OCI-LY3 (cell line): ENCODE measurements around the gene SRRM4.

Experiments
- EZH2phosphoT487 ChIP-seq: fragments of 200-600 bp; shearing (Covaris generic); IDR thresholded peaks from 2 replicates; pipeline ENCODE4 v1.6.1; 2018; ENCODE audit warnings: antibody characterized with exemption, mixed run types, low read depth
- TF ChIP-seq, protein P1 (sequence below): fragments of 200-600, 300-600 bp; sonication (generic); IDR thresholded peaks from 2 replicates; pipeline ENCODE4 v1.5.1; 2014; ENCODE audit warnings: antibody characterized with exemption, low read length, low read depth

DNA sequence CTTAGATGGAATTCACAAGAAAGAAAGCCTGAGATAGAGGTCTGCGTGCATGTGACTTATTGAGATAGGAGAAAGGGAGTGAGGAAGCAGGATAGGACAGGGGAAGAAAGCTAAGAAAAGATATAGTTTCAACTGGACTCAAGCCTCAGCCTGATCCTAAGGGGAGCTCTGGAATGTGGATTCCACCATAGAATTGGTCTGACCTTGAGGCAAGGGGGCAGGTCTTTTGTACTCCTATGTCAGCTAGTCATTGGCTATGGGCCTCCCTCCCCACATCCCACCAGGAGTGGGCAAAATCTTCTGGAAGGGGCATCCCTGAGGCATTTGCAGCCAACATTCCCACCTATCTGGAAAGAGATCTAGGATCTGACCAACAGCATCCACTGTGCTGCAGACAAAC lies 108.9 kb downstream of the SRRM4 start:
- TF ChIP-seq, protein P1, sequence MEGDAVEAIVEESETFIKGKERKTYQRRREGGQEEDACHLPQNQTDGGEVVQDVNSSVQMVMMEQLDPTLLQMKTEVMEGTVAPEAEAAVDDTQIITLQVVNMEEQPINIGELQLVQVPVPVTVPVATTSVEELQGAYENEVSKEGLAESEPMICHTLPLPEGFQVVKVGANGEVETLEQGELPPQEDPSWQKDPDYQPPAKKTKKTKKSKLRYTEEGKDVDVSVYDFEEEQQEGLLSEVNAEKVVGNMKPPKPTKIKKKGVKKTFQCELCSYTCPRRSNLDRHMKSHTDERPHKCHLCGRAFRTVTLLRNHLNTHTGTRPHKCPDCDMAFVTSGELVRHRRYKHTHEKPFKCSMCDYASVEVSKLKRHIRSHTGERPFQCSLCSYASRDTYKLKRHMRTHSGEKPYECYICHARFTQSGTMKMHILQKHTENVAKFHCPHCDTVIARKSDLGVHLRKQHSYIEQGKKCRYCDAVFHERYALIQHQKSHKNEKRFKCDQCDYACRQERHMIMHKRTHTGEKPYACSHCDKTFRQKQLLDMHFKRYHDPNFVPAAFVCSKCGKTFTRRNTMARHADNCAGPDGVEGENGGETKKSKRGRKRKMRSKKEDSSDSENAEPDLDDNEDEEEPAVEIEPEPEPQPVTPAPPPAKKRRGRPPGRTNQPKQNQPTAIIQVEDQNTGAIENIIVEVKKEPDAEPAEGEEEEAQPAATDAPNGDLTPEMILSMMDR, result no peak
- no peak for TF ChIP-seq EZH2phosphoT487
